Measurements from ENCODE around the gene APPL1. TPM values are rescaled to one million over a fixed set of nuclear protein-coding genes. Genes with fewer than 3 reads are reported as not detected.

APPL1 gene
- total RNA-seq, 4 donors from 2014 or later, result 49.1 to 65.6 (median 59.6) TPM

DNA sequence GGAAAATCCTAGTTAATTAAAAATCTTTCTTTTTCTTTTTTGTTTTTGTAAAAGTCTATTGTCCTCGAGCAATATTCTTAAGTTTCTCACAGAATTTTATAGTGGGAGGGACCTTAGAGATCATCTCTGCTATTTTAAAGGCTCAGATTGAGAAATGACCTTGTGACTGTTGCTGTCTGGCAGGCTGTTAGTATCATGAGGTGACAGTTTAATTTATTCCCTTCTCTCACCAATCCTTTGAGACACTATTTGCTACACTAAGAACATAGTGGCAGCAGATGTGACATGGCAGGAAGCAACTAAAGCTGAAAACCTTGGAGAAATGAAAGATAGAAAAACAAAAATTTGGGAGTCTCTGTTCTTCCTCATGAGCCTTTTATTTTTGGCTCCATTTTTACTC is 24.9 kb downstream of the APPL1 start:
- TF ChIP-seq POLR2A (IDR thresholded peaks at IDR 0.05), result no peak
- no peak for TF ChIP-seq CTCF (IDR thresholded peaks at IDR 0.05)
- intact Hi-C loops (cut with DNase I), result no loop called here
- H3K9me3 ChIP-seq, result no peaks in the 10 kb centered on the region
- peaks cover 4 to 7% of the 10 kb centered on the region in 2 donors for H3K36me3 ChIP-seq
- no peak overlapping the region for H3K4me3 ChIP-seq (replicated peaks in 1 of 3)
- peak overlapping the region in 2 of 3 donors; percentile 11 to 36 for H3K27ac ChIP-seq
- 84 to 87% methylated on average over 1 of the region's 1 CpG for WGBS, 2 donors
- no peak for DNase-seq
- peaks cover 6% of the 10 kb centered on the region in 2 donors for H3K4me1 ChIP-seq
- no peaks in the 10 kb centered on the region for H3K27me3 ChIP-seq

- WGBS, 2 donors, result 85% methylated on average over 3 of the region's 3 CpGs
- intact Hi-C loops (cut with DNase I), result no loop called here
- no peaks in the 10 kb centered on the region for H3K9me3 ChIP-seq
- H3K4me1 ChIP-seq, result peaks cover 6% of the 10 kb centered on the region in 2 donors
- TF ChIP-seq CTCF (IDR thresholded peaks at IDR 0.05) (no peak), POLR2A (IDR thresholded peaks at IDR 0.05) (no peak)
- no peak for DNase-seq
- H3K36me3 ChIP-seq, result peaks cover 25 to 37% of the 10 kb centered on the region in 2 donors
- H3K27ac ChIP-seq, result no peak overlapping the region
- no peaks in the 10 kb centered on the region for H3K27me3 ChIP-seq
- no peak overlapping the region for H3K4me3 ChIP-seq (replicated peaks in 1 of 3)
These were observed 29.3 kb downstream of the APPL1 start for GRCh38 chr3:57256844-57257243.

DNA sequence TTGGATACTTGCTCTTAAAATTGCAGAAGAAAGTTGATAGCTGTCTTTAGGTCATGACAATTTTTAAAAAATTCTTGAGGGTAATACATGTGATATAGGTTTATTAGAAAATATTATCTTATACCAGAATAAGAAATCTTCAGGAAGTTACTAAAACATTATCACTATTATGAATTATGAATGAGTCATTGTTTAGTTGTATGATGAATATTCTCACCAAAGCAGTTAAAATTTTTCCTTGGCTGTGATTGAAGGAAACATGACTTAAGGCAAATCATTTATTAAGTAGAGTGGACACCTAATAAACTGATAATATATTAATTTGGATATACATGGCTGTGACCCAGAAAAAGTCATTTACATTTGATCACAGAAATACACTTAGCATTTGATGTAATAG is 30.1 kb downstream of the APPL1 start:
- no peak for DNase-seq
- no peaks in the 10 kb centered on the region for H3K27me3 ChIP-seq
- no peak overlapping the region for H3K4me3 ChIP-seq (replicated peaks in 1 of 3)
- intact Hi-C loops (cut with DNase I), result no loop called here
- H3K27ac ChIP-seq, result no peak overlapping the region
- peaks cover 25 to 37% of the 10 kb centered on the region in 2 donors for H3K36me3 ChIP-seq
- H3K4me1 ChIP-seq, result peaks cover 2 to 6% of the 10 kb centered on the region in 2 donors
- H3K9me3 ChIP-seq, result no peaks in the 10 kb centered on the region
- TF ChIP-seq POLR2A (IDR thresholded peaks at IDR 0.05) (no peak), CTCF (IDR thresholded peaks at IDR 0.05) (no peak)

DNA sequence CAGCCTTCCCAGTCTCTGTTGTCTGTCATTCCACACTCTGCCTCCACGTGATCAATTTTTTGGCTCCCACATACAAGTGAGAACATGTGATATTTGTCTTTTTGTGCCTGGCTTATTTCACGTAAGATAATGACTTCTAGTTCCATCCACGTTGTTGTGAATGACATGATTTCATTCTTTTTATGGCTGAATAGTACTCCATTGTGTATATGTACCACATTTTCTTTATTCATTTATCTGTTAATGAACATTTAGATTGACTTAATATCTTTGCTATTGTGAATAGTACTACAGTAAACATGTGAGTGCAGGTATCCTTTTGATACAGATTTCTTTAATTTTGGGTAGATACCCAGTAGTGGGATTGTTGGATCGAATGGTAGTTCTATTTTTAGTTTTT is 33.6 kb downstream of the APPL1 start:
- peaks cover 35 to 49% of the 10 kb centered on the region in 2 donors for H3K36me3 ChIP-seq
- H3K27ac ChIP-seq, result no peak overlapping the region
- H3K4me3 ChIP-seq (replicated peaks in 1 of 3), result no peak overlapping the region
- 94 to 98% methylated on average over 4 of the region's 4 CpGs for WGBS, 2 donors
- H3K4me1 ChIP-seq, result no peaks in the 10 kb centered on the region
- TF ChIP-seq CTCF (IDR thresholded peaks at IDR 0.05) (no peak), POLR2A (IDR thresholded peaks at IDR 0.05) (no peak)
- H3K27me3 ChIP-seq, result no peaks in the 10 kb centered on the region
- DNase-seq, result no peak
- no peaks in the 10 kb centered on the region for H3K9me3 ChIP-seq
- intact Hi-C loops (cut with DNase I), result no loop called here

- intact Hi-C loops (cut with DNase I), result no loop called here
- Histone ChIP-seq H3K4me1 (no peaks in the 10 kb centered on the region), H3K4me3 (replicated peaks in 1 of 3) (no peak overlapping the region), H3K36me3 (peaks cover 35 to 47% of the 10 kb centered on the region in 2 donors), H3K27me3 (no peaks in the 10 kb centered on the region), H3K27ac (no peak overlapping the region), H3K9me3 (no peaks in the 10 kb centered on the region)
- WGBS, 2 donors, result 96% methylated on average over 3 of the region's 3 CpGs
- TF ChIP-seq CTCF (IDR thresholded peaks at IDR 0.05) (no peak), POLR2A (IDR thresholded peaks at IDR 0.05) (no peak)
- DNase-seq, result no peak
These were observed 34.4 kb downstream of the APPL1 start for GRCh38 chr3:57261929-57262328.
